CD14-positive monocyte (primary cell): ENCODE results near the gene BLOC1S6. TPM values are rescaled to one million over a fixed set of nuclear protein-coding genes. Genes with fewer than 3 reads are reported as not detected.

Experiments
- DNase-seq, 3 donors: peaks; one replicate each; pipeline ENCODE4 v3.0.0-alpha.2; 2011 to 2022
- H2AFZ ChIP-seq: 2 replicates; pipeline ENCODE4 v1.6.0; 2012; ENCODE audit warnings: mild to moderate bottlenecking, low read depth, low read length, inconsistent platforms; ENCODE audit not compliant: insufficient read depth, poor library complexity, severe bottlenecking
- H3K27ac ChIP-seq, 2 donors: 1 replicate in 1 of 2; 2 replicates in 1 of 2; pipeline ENCODE4 v1.5.1; 2012 to 2013; ENCODE audit warnings: low read length in 2 of 2, control low read depth in 1 of 2, inconsistent platforms in 1 of 2, low read depth in 1 of 2, mild to moderate bottlenecking in 1 of 2
- H3K27me3 ChIP-seq, 2 donors: one replicate each; pipeline versions ENCODE4 v1.6.0 to v1.6.1; 2011 to 2013; ENCODE audit warnings: low read length in 2 of 2; ENCODE audit not compliant: control insufficient read depth in 2 of 2, insufficient read depth in 2 of 2
- H3K36me3 ChIP-seq, 2 donors: replicated peaks in 1 of 2; 1 replicate in 1 of 2; 2 replicates in 1 of 2; pipeline versions ENCODE4 v1.5.1 to v1.6.1; 2012 to 2013; ENCODE audit warnings: low read length in 2 of 2, control low read depth in 1 of 2, inconsistent platforms in 1 of 2, mild to moderate bottlenecking in 1 of 2; ENCODE audit not compliant: insufficient read depth in 2 of 2, control insufficient read depth in 1 of 2
- H3K4me1 ChIP-seq, 2 donors: 1 replicate in 1 of 2; 2 replicates in 1 of 2; pipeline versions ENCODE4 v1.5.1 to v1.6.1; 2012 to 2013; ENCODE audit warnings: low read length in 2 of 2, control low read depth in 1 of 2, inconsistent platforms in 1 of 2, mild to moderate bottlenecking in 1 of 2, moderate library complexity in 1 of 2; ENCODE audit not compliant: insufficient read depth in 2 of 2, control insufficient read depth in 1 of 2
- H3K4me2 ChIP-seq: replicated peaks from 2 replicates; pipeline ENCODE3; 2012; ENCODE audit warnings: low read length, moderate library complexity, mild to moderate bottlenecking; ENCODE audit not compliant: poor library complexity, severe bottlenecking; ENCODE audit errors: extremely low read depth
- H3K4me3 ChIP-seq, 3 experiments: fragments of 200-600 bp in 1 of 3; sonication (generic) in 1 of 3; replicated peaks in 1 of 3; 1 replicate in 2 of 3; 2 replicates in 1 of 3; pipeline ENCODE4 v1.5.1; 2011 to 2013; ENCODE audit warnings: low read length in 3 of 3, mild to moderate bottlenecking in 3 of 3, control low read depth in 2 of 3, low read depth in 2 of 3, inconsistent platforms in 1 of 3, moderate library complexity in 1 of 3
- H3K79me2 ChIP-seq: 2 replicates; pipeline ENCODE4 v1.6.0; 2012; ENCODE audit warnings: mild to moderate bottlenecking, control low read depth, inconsistent platforms, low read length, moderate library complexity; ENCODE audit not compliant: insufficient read depth
- H3K9ac ChIP-seq: 2 replicates; pipeline ENCODE4 v1.6.0; 2017; ENCODE audit warnings: low read length, mild to moderate bottlenecking; ENCODE audit not compliant: insufficient read depth, poor library complexity, severe bottlenecking
- H3K9me3 ChIP-seq, 2 donors: replicated peaks in 1 of 2; 1 replicate in 1 of 2; 2 replicates in 1 of 2; pipeline versions ENCODE4 v1.5.1 to v1.6.1; 2012 to 2013; ENCODE audit warnings: low read length in 2 of 2, control low read depth in 1 of 2; ENCODE audit not compliant: control insufficient read depth in 1 of 2, insufficient read depth in 1 of 2
- H4K20me1 ChIP-seq: 2 replicates; pipeline ENCODE4 v1.6.0; 2012; ENCODE audit warnings: mild to moderate bottlenecking, low read length, control low read depth, moderate library complexity; ENCODE audit not compliant: insufficient read depth
- H3K27ac Mint-ChIP-seq, 7 donors: one replicate each; pipeline ENCODE4 v1.8.0; 2020; ENCODE audit warnings: mild to moderate bottlenecking in 7 of 7, mixed read lengths in 7 of 7, moderate library complexity in 6 of 7, inconsistent platforms in 2 of 7
- H3K27me3 Mint-ChIP-seq, 3 donors: one replicate each; pipeline ENCODE4 v1.8.0; 2021 to 2022; ENCODE audit warnings: low read depth in 3 of 3, mild to moderate bottlenecking in 3 of 3, mixed read lengths in 3 of 3, moderate library complexity in 3 of 3, inconsistent platforms in 1 of 3
- H3K36me3 Mint-ChIP-seq, 2 donors: one replicate each; pipeline ENCODE4 v1.8.0; 2020; ENCODE audit warnings: mixed read lengths in 2 of 2, inconsistent platforms in 1 of 2, mild to moderate bottlenecking in 1 of 2
- H3K4me1 Mint-ChIP-seq: one replicate; pipeline ENCODE4 v1.8.0; 2020; ENCODE audit warnings: mild to moderate bottlenecking, mixed read lengths
- H3K4me3 Mint-ChIP-seq, 2 donors: one replicate each; pipeline ENCODE4 v1.8.0; 2020; ENCODE audit warnings: mild to moderate bottlenecking in 2 of 2, mixed read lengths in 2 of 2, moderate library complexity in 1 of 2
- H3K9me3 Mint-ChIP-seq, 7 donors: one replicate each; pipeline ENCODE4 v1.8.0; 2020 to 2022; ENCODE audit warnings: mixed read lengths in 7 of 7, mild to moderate bottlenecking in 6 of 7, moderate library complexity in 6 of 7, inconsistent platforms in 2 of 7
- CTCF ChIP-seq: fragments of 200-600 bp; IDR thresholded peaks from one replicate; pipeline ENCODE4 v1.8.0; 2022; ENCODE audit warnings: antibody characterized with exemption, mild to moderate bottlenecking
- WGBS: methylation state at CpG from one replicate; pipeline ENCODE4 v1.1.5; 2013; ENCODE audit warnings: missing lambda C conversion rate; ENCODE audit not compliant: insufficient coverage; 5-methylcytosine and 5-hydroxymethylcytosine counted together
- intact Hi-C, 2 donors: fragments of 100-400 bp; cut with micrococcal nuclease; formaldehyde crosslinking; loops; one replicate each; pipeline versions ENCODE4 v1.15.0 to v1.15.1; 2023
- polyA plus RNA-seq, 3 donors: library from polyadenylated mRNA; depleted of rRNA in 1 of 3; unstranded in 2 of 3; stranded (reverse) in 1 of 3; fragments of 300-500 nt in 2 of 3; fragments of >200 nt in 1 of 3; fragmentation: Illumina TruSeq in 2 of 3; gene quantifications; 1 replicate in 2 of 3; 2 replicates in 1 of 3; pipeline ENCODE4 v1.2.3, GENCODE V29; 2012 to 2021

BLOC1S6 gene
- polyA plus RNA-seq, 3 donors, result 16.8 to 54.9 (median 47.9) TPM

DNA sequence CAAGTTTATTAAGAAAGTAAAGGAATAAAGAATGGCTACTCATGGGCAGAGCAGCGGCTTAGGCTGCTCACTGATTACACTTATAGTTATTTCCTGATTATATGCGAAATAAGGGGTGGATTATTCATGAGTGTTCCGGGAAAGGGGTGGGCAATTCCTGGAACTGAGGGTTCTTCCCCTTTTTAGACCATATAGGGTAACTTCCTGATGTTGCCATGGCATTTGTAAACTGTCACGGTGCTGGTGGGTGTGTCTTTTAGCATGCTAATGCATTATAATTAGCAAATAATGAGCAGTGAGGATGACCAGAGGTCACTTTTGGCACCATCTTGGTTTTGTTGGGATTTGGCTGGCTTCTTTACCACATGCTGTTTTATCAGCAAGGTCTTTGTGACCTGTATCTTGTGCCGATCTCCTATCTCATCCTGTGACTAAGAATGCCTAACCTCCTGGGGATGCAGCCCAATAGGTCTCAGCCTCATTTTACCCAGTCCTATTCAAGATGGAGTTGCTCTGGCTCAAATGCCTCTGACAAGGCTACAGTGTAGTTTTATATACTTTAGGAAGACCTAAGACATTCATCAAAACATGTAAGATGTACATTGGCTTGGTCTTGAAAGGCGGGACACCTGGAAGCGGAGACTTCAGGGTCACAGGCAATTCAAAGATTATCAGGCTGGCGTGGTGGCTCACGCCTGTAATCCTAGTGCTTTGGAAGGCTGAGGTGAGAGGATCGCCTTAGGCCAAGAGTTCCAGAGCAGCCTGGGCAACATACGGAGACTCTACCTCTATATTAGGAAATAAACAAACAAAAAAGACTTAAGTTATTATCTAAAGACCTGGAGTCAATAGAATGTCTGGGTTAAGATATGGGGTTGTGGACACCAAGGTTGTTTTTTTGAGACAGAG lies 3.2 kb upstream of the BLOC1S6 start:
- peaks cover 37% of the 10 kb centered on the region for H3K4me1 Mint-ChIP-seq
- intact Hi-C loops, result loop anchor here in 1 of 2 donors (10.0 kb wide), 1 partner anchor 51 kb away; the partner anchor contains the start of gene SQOR

More for the DNA sequence above, 3.2 kb upstream of the BLOC1S6 start:
- H3K27ac Mint-ChIP-seq, result peak overlapping the region; percentile 84 to 93 (median 90)
- H3K27me3 ChIP-seq, result no peaks in the 10 kb centered on the region
- H3K4me1 ChIP-seq, result peaks cover 39 to 44% of the 10 kb centered on the region in 2 donors
- H3K4me3 Mint-ChIP-seq, result peak overlapping the region; percentile 59 to 77
- peak overlapping the region; percentile 48 for H3K4me2 ChIP-seq
- peaks cover 0 to 4% (median 0%) of the 10 kb centered on the region in 7 donors for H3K9me3 Mint-ChIP-seq
- DNase-seq, result peak; percentile 81 to 85 (median 84)
- no peaks in the 10 kb centered on the region for H4K20me1 ChIP-seq
- H3K27me3 Mint-ChIP-seq, result peaks cover 5 to 14% (median 8%) of the 10 kb centered on the region in 3 donors
- no peaks in the 10 kb centered on the region for H3K9me3 ChIP-seq
- no peak overlapping the region for H3K9ac ChIP-seq
- H2AFZ ChIP-seq, result peak overlapping the region; percentile 55
- H3K4me3 ChIP-seq, result peak overlapping the region in 1 of 3 experiments; percentile 57
- peaks cover 0 to 6% of the 10 kb centered on the region in 2 donors for H3K36me3 Mint-ChIP-seq
- no peaks in the 10 kb centered on the region for H3K36me3 ChIP-seq
- WGBS, result 100% methylated on average over 1 of the region's 11 CpGs
- no peak for TF ChIP-seq CTCF
- H3K79me2 ChIP-seq, result peaks cover 33% of the 10 kb centered on the region
- H3K27ac ChIP-seq, result peak overlapping the region; percentile 2 to 78
